ENCODE data around the gene ACTG1.

DNA sequence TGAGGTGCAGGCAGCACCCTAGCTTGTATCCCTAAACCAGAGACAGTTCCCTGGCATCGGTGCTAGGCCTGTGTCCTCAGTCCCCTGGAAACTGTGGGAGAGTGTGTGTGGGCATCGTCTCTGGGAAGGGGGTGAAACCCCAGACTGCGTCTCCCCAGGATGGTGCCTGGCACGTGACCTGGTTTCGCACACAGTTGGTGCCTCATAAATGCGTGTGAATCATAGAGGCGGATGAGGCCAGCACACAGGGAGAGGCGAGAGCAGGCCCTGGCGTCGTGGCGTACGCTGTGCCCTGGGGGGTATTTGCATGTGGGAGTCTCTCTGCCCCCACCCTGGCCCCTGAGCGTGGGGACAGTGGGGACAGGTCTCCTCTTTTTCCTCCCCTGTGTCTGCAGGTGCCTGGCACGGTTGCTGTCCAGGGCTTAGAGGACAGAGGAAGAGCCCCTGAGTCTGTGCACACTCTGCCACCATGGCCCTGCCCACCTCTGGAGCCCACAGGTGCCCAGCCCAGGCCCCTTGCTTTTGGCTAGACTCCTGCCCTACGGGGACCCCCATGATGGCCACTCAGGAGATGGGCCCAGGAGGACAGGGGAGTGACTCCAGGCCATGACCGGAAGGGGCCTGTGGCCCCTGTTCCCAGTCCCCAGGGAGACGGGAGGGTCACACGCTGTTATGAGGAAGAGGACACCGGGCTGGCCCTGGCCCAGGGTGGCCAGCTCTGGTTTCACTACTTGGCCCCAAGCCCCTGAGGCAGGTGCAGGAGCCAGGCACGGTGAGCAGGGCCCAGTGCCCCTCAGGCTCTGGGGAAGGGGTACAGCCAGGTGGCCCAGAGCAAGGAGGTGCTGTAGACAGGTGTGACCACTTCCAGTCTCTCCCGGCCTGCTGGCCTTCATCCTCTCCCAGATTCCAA lies 14.3 kb upstream of the ACTG1 start:
- TF ChIP-seq GATA2 (IDR thresholded peaks at IDR 0.05; ENCODE audit: low read depth, low read length) (no peak), GATA3 (IDR thresholded peaks at IDR 0.05; ENCODE audit: low read depth, low read length) (no peak)

Measured in SH-SY5Y (cell line).